HuH-7.5 (cell line): ENCODE measurements around the gene DENND11.
A peak's percentile ranks its signal among the peaks of the same experiment; 100 is the strongest.
"Not testable (repeated sequence)": the region's sequence is repeated elsewhere in the genome, so short reads cannot be mapped to it uniquely, and the experiment has no call there.

Source experiments
- DNase-seq: peaks from one replicate; pipeline ENCODE4 v3.0.0; 2011; ENCODE audit warnings: low spot score

Gene DENND11

DNA sequence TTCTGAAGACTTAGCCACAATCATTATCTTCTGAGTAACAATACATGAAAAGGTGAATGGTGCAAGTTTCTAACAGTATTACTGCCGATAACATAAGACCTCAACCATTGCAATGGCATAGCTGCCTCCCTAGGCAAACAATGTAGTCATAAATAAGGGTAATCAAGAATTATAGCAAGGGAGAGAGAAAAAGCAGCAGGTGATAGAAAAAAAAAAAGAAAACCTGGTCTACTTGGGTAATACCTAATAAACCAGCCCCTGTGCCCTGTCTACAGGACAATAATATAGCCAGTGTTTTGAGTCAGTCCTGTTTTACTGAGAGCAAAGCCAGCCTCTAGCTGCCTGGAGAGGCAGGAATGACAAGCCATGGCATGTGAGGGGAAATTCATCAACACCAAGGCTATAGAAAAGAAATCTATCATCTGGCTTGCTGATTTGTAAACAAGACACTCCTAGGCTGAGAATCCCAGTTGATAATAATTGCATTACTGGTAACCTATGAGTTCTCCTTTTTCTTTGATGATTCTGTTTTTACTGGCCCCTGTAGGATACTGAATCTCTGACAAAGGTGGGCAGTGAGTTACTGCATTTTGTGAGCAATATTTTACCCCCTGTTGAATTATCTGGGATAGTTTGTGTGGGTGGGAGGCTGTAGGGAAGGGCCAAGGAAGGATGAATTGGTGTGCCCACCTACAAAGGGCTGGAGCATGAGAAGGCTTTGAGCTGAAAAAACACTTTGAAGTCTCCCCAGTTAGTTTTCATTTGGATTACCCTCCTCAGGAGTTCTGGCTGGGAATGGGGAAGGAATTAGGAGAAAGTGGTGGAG lies 4.5 kb upstream of the DENND11 start:
- no peak for DNase-seq

DNA sequence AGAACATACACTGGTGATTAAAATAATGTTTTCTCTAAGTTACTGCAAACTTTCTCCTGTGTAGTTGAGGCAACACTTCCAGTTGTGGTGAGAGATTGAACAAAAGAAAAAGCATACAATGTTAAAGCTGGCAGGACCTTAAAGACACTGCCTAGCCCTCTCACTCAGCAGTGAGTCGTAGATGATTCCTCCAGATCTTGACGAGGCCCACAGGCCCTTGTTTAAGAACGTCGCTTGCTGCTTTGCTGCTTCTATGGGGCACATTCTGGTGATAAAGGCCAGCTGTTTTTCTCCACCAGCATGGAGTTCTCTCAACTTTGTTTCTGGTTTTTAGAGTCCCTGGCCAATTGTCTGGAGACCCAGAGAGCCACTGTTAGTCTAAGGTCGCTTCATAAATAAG lies 2.8 kb upstream of the DENND11 start:
- DNase-seq = no peak

DNA sequence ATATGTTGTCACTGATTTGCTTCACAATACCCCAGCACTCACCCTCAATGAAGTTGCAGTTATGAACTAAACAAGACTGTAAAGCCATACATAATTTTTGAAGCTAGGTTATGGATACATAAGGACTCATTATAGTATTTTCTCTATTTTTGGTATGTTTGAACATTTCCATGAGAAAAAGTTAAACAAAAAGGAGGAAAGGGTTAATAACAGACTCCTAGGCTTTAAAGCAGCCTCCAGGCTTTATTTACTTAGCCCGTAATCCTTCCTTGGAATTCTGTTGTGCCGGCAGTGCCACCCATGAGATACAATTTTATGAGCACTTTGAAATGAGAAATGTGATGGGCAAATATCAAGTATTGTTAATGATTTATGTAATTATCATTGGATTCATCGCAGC lies 2.1 kb upstream of the DENND11 start:
- no peak for DNase-seq

DNA sequence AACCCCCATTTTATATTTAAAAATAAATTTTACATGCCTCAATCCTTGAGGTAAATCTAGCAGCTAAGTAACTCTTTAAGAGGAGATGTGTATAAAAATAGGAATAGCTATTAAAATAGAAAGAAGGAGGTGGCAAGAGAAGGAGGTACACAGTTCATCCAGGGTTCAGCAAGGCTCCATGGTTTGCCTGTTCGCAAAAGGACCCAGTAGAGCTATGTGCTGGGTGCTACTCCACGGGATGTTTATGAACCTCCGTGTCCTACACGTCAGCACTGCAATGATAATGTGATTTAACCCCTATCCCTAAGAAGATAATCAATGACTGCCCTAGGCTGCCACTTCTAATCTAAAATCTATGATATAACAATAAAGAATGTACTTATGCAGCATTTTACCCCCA lies 926 bp upstream of the DENND11 start:
- no peak for DNase-seq

GRCh38 chr7:141701489-141702046 lies 398 bp downstream of the DENND11 start:
- DNase-seq = peak; percentile 58

DNA sequence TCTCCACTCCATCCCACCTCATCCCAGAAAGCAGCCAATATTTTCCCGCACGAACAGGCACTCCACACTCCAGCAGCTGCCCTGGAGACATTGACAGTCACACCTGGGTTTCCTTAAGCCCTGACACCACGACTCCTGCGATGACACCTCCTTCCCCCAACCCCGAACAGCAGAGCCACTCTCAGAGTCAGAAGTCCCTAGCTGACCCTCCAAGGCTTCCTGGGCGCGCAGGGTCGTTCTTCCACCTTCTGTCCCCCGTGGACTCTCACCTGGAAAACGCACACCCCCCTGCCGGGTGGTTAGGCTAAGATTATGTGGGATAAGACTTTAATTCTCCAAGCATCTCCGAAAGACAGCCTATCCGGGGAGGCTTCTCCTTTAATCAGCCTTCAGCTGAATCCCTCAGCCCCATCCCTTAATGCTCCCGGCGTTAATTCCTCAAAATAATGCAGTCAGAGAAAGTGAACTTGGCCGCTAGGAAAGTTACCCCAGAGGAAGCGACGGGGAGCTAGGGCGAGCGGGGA lies 1.1 kb downstream of the DENND11 start:
- peak; percentile 25 for DNase-seq

GRCh38 chr7:141700296-141700847 lies 1.6 kb downstream of the DENND11 start:
- no peak for DNase-seq

DNA sequence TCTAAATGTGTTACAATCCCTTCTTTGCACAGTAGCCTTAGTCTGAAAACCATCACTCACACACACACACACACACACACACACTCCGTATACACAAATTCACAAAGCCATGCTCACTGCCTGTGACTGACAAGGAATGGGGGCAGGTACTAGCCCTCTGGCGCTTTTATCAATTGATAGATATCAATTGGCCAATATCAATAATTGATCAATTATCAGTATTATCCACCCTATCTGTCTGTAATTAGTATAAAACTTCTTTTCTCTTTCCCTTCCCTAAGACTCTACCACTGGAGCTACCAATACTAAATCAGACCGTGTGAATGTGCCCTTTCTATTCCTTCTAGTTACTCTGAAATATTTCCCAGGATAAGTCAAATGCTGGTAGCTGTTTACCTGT lies 2.1 kb downstream of the DENND11 start:
- DNase-seq = no peak

DNA sequence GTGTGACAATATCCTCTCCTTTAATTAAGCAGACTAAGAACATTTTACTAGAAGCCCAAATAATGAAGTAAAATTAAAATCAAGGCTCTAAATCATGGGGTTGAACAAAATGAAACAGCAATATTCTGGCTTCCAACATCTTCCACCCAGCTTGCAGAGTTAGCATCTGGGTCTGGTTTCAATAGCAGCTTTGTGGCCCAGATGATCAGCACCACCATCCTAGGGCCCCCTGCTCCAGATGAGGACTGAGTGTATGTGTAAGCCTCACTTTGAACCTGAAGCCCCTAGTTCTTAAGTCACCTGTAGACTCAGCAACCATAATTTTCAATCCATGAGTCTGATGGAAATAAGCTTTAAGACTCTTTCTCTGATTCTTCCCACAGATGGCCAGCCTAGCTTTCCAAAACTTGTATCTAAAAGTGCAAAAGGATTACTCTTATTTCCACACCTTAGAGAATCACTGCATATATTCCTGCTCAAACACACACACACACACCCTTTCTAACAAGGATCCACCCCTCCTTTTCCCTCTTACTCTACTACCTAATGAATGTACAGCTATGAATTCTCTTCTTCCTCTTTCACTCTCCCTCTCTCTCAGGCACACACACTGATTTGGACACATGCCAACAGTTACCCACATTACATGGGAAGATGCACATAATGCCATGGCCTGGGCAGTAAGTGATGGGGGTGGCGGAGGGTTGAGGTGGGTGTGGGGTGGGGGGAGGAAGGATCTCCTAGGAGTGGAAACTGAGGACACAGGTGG lies 3.5 kb downstream of the DENND11 start:
- DNase-seq = no peak

GRCh38 chr7:141697211-141697871 lies 4.6 kb downstream of the DENND11 start:
- DNase-seq = no peak

DNA sequence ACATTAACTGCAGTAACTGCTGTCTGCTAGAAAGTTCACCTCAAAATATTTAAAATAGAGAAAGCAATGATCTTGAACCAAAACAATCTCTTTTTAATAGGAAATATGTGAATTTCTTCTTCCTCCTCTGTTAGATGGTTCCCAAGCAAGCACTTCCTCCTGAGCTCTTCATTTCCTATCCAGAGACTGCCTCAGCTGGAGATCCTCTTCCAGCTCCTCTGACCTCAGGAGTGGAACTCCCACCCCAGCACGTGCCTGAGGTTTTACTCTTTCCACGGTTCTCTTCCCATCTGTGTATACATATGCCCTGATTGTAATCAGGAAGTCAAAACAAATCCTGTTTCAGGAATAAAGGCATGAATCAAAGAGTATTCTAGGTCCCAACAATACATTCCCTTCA lies 5.6 kb downstream of the DENND11 start:
- no peak for DNase-seq

GRCh38 chr7:141695803-141696289 lies 6.1 kb downstream of the DENND11 start:
- peak; percentile 47 for DNase-seq

DNA sequence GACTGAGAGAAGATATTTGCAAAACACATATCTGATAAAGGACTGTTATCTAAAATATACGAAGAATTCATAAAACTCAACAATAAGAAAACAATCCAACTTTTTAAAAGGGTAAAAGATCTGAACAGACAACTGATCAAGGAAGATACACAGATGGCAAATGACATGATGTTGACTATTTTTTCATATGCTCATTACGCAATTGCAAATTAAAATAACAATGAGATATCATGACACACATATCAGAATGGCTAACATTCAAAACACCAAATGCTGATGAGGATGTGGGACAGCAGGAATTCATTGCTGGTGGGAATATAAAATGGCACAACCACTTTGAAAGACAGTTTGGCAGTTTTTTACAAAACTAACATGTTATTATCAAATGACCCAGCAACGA lies 8.9 kb downstream of the DENND11 start:
- DNase-seq = no peak

- no peak for DNase-seq
Measured at GRCh38 chr7:141691961-141692360, 10.0 kb downstream of the DENND11 start.

DNA sequence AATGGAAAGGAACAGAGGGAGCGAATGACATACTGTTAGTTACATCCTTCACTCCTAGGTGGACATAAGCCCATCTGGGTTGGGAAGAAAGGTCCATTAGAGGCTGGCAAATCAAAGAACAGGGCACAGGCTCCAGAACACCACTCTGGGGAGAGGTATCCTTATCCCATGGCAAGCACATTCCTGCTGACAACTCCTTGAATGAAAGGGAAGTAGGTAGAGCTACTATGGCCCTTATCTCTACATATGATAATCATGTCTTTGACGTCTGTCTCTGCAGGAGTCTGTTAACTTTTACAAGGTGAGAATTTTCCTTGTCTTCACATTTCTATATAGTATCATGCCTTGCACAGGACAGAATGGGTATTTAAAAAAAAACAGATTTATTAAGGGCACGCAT lies 10.4 kb downstream of the DENND11 start:
- no peak for DNase-seq

- not testable (repeated sequence) for DNase-seq
Measured at GRCh38 chr7:141689072-141689825, 12.7 kb downstream of the DENND11 start.

DNA sequence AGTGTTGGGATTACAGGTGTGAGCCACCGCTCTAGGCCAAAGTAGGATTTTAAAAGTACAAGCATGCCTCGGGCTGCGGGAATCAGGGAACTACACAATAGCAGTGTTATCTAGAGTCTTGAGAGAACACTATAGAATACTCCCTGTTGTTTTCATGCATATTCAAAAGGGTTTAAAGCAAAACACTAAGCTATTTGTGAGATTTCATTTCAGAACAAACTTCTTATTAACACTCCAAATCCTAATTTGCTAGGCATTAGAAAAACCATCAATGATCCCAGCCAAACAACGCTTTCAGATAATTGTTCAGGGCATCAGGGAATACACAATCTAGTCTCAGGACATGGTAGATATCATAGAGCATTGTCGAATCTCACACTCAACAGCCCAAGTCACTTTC lies 13.9 kb downstream of the DENND11 start:
- DNase-seq = no peak

GRCh38 chr7:141686670-141687069 lies 15.3 kb downstream of the DENND11 start:
- no peak for DNase-seq

- DNase-seq = no peak
Measured at GRCh38 chr7:141686074-141686473, 15.9 kb downstream of the DENND11 start.

DNA sequence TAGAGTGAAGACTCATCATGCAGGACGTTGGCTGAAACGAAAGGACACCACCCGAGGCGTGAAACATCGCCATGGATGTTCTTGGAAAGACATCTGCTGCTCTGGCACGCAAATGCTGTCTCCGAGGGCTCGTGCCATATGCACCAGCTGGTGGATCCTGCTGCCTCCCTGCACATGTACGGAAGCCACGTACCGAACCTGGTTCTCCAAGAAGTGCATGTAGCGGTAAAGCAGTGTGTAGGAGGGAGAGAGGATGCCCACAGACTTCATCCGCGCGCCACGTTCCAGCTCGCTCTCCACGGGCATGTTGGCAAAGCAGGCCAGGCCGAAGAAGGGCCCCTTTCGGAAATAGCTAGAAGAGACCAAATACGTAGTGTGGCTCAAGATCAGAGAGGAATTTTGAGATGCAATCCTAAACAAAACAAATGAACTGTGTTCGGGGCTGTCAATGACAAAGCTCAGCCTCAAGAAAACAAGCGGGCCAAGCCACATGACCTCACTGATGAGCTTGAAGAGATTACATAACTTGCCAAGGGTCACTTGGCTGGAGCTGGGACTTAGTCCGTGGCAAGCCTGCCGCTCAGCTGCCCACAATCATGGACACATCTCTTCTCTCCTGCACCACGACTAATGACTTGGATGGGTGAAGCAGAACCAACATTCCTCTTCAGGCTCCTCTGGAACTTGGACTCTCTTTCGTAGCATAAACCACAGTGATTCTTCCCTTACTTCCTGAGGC lies 16.5 kb downstream of the DENND11 start:
- no peak for DNase-seq
